Hepatic stellate cell (primary cell): ENCODE data around the gene TMEM38A.
"Not testable (repeated sequence)": the region's sequence is repeated elsewhere in the genome, so short reads cannot be mapped to it uniquely, and the experiment has no call there.

Experiments
- DNase-seq: peaks from one replicate; pipeline ENCODE4 v3.0.0; 2011; ENCODE audit warnings: low spot score

Gene TMEM38A

DNA sequence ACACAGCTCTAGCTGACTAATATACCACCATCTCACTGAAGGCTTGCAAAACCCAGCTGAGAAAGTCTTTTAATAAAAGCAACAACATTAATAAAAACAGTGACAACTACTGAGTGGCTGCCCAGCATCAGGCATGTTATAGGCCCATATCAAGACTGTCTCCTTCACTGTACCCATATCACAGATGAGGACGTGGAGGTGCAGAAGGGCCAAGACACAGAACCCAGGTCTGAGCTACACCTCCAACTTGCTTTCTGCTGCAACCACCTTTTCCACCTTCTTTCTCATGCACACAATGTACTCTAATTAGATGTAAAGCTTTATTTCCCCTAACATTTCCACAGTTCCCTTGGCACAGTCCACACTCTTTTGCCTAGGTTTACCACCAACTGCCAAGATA is 22.3 kb upstream of the TMEM38A start:
- no peak for DNase-seq

DNA sequence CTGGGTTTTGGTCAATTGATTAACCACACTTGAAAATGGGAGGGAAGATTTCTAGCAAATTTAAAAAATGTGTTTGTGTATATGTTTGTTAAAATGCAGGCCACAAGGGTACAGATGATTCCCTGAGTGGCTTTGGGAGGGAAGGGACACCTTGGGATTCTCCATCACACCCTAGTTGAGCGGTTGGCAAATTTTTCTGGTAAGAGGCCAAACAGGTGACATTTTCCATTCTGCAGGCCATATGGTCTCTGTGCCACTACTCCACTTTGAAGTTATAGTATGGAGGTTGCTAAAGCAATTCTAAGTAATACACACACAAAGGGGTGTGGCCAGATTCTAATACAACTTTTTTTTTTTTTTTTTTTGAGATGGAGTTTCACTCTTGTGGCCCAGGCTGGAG is 20.0 kb upstream of the TMEM38A start:
- no peak for DNase-seq

GRCh38 chr19:16641695-16642094 is 19.2 kb upstream of the TMEM38A start:
- DNase-seq = no peak

- DNase-seq = no peak
Measured at GRCh38 chr19:16645140-16645539, 15.8 kb upstream of the TMEM38A start.

DNA sequence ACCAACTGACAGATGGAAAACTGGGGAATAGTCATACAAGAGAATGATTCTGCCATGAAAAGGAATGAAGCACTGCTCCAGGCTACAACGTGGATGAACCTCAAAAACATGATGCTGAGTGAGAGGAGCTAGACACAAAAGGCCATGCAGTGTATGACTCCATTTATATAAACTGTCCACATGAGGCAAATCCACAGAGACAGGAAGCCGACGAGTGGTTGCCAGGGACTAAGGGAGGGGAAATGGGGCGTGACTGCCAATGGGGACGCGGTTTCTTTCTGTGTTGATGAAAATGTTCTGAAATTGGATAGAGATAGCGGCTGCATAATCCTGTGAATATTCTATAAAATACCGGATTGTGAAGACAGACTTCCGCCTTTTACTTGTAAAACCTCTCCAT is 11.2 kb upstream of the TMEM38A start:
- DNase-seq = no peak

DNA sequence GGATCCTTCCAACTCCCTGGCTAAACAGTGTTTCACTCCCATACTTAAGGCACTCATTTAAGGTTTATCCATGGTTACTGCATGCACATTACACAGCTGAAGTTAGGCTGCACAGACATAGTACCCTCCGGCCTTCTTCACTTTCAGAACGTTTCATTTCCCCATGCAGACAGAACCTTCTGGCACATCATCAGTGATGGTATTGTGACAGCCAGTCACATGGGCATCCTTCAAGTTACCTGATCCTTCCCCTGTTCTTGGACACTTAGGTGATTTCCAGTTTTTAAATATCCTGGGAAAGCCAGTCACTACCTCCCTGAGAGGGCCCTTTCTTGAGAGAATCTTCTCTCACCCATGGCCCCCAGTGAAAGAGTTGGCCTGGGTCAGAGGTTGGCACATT is 10.1 kb upstream of the TMEM38A start:
- DNase-seq = no peak

GRCh38 chr19:16651421-16652188 is 9.3 kb upstream of the TMEM38A start:
- DNase-seq = not testable (repeated sequence)

DNA sequence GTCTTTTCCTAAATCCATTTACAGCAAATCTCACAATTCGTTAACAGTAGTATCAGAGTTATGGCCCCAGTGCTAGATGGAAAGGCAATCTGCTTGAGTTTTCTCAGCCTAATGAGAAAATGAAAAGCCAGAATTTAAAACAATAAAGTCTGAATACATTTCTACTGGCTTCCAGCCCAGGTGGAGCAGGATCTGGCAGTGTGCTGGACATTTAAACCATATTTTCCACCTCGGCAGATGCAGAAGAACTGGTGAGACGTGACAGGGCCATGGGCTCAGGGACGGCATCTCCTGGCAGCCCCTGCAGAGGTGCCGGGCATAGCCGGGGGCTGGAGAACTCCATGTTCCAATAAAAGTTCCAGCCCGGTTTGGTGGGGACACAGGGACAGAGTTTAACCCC is 8.1 kb upstream of the TMEM38A start:
- no peak for DNase-seq

DNA sequence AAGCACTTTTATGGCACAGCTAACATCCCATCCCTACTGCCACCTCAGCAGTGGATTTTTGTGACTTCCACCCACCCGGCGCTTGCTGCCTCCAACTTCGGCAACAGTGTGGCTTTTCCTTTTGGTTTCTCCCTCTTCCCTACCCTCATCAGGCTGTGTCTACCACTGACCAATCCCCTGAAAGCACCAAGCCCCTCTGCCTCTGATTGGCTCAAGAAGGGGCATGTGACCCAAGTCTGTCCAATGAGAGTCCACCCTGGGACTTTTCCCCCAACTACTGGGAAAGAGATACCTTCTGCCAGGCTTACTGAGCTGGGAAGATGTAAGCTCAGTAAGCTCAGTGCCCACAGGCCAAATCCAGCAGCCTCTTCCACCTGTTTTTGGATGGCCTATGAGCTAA is 6.8 kb upstream of the TMEM38A start:
- peak; percentile 41 for DNase-seq

DNA sequence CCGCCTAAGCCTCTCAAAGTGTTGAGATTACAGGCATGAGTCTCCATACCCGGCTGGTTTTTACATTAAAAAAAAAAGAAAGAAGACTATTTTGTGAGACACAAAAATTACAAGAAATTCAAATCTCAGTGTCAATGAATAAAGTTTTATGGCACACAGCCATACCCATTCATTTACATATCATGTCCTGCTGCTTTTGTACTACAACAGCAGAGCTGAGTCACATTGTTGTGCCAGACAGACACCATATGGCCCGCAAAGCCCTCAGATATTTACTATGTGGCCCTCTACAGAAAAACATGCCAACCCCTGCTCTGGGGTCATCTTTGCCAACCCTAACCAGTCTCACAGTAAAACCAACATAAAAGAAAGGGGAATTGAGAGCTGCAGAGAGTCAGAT is 6.3 kb upstream of the TMEM38A start:
- no peak for DNase-seq

GRCh38 chr19:16655727-16656126 is 5.2 kb upstream of the TMEM38A start:
- no peak for DNase-seq

DNA sequence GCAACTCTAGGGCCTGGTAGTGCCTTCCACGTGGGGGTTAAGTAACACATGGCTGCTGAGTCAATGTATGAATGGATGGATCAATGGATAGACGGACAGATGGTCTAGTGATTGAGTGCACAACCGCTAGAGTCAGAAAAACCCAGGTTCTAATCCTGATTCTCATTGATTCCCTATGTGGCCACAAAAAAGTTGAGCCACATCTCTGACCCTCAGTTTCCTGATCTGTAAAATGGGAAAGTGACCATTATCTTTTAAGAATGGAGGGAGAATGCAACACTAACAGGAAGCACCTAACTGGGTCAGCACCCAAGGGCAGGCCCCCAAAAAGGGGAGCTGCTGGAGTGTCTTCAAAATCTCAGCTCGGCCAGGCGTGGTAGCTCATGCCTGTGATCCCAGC is 3.6 kb upstream of the TMEM38A start:
- DNase-seq = no peak

GRCh38 chr19:16659464-16659831 is 1.5 kb upstream of the TMEM38A start:
- no peak for DNase-seq

GRCh38 chr19:16659832-16660708 is 869 bp upstream of the TMEM38A start, which contains the start of gene SMIM7:
TSS of gene SMIM7 (minus strand) at chr19:16660144. CDS start at chr19:16660110, 34 bp downstream.
- DNase-seq = peak; percentile 99

- DNase-seq = peak; percentile 14
Measured at GRCh38 chr19:16661480-16662034, 618 bp downstream of the TMEM38A start.

DNA sequence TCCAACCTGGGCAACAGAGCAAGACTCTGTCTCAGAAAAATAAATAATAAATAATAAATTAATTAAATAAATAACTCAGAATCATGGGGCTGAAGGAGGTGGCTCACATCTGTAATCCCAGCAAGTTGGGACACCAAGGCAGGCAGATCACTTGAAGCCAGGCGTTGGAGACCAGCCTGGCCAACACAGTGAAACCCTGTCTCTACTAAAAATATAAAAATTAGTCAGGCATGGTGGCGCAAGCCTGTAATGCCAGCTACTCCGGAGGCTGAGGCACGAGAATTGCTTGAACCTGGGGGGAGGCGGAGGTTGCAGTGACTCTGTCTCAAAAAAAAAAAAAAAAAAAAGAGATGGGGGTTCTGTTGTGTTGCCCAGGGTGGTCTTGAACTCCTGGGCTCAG is 7.2 kb downstream of the TMEM38A start:
- no peak for DNase-seq

DNA sequence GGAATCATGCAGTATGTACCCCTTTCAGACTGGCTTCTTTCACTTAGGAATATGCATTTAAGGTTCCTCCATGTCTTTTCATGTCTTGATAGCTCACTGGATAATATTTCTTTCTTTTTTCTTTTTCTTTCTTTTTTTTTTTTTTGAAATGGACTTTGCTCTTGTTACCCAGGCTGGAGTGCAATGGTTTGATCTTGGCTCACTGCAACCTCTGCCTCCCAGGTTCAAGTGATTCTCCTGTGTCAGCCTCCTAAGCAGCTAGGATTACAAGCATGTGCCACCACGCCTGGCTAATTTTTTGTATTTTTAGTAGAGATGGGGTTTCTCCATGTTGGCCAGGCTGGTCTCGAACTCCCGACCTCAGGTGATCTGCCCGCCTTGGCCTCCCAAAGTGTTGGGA is 7.8 kb downstream of the TMEM38A start:
- DNase-seq = not testable (repeated sequence)

GRCh38 chr19:16670291-16670690 is 9.4 kb downstream of the TMEM38A start:
- no peak for DNase-seq

DNA sequence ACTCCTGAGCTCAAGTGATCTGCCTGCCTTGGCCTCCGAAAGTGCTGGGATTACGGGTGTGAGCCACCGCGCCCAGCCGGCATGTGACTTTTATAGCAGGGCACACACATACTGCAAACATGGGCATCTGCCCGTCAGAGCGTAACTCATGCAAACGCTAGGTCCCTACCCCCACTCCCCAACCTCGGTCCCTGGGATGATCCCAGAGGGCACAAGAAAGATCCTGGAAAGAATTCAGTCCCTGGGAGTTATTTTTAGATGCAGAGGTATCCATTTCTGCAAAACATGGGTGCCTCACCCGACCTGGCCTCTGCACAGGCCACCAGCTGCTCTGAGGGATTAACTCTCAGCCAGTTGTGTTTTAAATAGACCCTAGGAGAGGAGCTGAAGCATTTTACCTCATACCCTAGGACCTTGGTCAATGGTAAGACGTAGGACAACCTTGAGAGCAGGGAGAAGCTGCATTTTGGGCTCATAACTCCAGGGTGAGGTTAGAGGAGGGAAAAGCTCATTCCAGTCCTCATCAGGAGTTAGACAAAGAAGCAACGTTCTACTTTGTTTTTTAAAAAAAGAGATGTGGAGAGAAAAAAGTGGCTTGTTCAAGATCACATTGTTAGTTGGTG is 10.8 kb downstream of the TMEM38A start:
- no peak for DNase-seq

- no peak for DNase-seq
Measured at GRCh38 chr19:16673231-16673630, 12.3 kb downstream of the TMEM38A start.

GRCh38 chr19:16673839-16674238 is 12.9 kb downstream of the TMEM38A start:
- DNase-seq = not testable (repeated sequence)

DNA sequence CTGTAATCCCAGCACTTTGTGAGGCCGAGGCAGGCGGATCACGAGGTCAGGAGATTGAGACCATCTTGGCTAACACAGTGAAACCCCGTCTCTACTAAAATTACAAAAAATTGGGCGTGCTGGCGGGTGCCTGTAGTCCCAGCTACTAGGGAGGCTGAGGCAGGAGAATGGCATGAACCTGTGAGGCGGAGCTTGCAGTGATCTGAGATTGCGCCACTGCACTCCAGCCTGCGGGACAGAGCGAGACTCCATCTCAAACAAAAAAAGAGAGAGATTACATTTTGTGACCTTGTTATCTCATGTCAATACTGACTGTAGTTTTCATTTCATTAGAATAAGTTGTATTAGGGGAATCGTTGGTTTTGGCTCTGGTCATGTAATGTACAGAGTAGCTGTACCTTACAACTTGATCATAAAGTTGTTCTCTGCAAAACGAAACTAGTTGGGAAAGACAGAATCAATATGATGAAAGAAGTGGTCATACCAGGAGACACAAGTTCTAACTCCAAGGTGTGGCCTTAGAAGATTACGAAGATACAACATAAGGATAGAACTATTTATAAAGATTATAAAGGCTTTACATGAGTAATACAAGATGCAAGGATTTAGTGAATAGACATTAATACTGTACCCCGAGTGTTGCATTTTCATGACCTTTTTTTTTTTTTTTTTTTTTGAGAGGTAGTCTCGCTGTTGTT is 15.3 kb downstream of the TMEM38A start:
- no peak for DNase-seq
